GM12874 (cell line): Measurements from ENCODE around the gene SLC12A8.

Experiments used
- TF ChIP-seq, protein P1 (sequence below): IDR thresholded peaks from 2 replicates; pipeline ENCODE4 v1.5.1; 2011; ENCODE audit warnings: low read depth, mild to moderate bottlenecking, control low read depth, low read length, moderate library complexity; ENCODE audit not compliant: insufficient read depth

The SLC12A8 gene

DNA sequence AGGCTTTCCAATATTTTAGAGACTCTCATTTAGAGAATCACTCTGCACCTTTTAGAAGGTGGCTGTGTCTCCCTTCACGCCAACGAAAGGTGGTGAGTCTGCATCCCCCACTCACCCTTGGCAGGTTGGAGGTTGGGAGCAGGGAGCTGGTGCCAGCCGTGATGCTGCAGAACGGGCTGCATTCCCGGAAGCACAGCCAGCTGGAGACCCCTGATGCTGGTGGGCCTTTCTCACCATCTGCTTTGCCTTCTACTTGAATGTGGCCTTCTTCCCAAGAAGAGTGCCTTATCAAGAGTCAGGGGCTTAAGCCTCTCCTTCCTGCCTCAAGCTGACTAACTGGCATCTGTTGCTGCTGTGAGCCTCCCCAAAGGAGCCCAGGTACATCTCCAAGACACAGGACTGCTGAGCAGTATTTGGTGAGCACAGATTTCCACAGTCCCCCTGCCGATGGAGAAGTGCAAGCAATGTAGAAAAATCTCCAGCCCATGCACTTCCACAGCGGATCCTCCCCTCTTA, 139.1 kb downstream of the SLC12A8 start:
- TF ChIP-seq, protein P1, sequence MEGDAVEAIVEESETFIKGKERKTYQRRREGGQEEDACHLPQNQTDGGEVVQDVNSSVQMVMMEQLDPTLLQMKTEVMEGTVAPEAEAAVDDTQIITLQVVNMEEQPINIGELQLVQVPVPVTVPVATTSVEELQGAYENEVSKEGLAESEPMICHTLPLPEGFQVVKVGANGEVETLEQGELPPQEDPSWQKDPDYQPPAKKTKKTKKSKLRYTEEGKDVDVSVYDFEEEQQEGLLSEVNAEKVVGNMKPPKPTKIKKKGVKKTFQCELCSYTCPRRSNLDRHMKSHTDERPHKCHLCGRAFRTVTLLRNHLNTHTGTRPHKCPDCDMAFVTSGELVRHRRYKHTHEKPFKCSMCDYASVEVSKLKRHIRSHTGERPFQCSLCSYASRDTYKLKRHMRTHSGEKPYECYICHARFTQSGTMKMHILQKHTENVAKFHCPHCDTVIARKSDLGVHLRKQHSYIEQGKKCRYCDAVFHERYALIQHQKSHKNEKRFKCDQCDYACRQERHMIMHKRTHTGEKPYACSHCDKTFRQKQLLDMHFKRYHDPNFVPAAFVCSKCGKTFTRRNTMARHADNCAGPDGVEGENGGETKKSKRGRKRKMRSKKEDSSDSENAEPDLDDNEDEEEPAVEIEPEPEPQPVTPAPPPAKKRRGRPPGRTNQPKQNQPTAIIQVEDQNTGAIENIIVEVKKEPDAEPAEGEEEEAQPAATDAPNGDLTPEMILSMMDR: no peak

DNA sequence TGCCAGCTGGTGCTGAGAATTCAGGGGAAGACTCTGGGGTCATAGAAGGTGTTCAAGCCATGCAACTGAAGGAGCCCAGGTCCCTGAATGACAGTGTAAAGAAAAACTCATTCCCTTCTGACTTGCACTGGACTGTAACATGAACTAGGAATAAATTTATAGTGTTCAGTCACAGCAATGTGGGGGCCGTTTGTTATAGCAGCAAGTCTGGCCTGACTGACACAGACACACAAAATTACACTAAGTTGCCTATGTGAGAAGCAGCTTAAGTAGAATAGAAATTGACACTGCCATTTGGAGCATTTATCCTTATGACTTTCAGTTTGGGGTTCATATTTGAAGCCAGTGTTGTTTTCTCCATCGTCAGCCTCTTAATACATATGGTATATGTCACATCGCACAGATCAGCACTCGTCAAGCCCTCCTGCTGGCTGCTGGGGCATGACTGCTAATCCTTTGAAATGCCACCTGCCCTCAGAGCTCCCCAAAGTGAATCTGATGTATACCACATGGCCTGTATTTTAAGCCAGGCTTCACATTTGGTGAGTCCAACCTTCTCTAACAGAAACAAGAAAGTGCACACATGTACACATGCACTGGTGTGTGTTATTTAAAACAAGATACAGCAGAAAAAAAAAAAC, 139.7 kb downstream of the SLC12A8 start:
- TF ChIP-seq, protein P1: no peak

DNA sequence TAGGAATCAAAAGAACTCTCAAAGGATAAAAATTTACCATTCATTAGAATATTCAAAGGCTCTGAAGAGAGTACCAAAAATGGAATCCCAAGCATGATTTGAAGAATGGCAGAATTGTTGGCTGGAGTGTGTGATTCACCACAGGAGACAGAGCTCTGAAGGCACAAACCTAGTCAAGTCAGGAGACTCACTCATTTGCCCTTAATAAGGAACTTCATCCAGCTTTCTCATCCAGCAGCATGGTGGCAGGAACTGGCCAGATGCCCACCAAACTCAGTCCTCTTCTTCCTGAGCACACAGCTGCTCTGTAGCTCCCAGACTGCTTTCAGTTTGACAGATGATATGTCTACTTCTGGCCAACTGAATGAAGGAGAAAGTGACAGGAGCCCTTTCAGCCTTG, 140.2 kb downstream of the SLC12A8 start:
- TF ChIP-seq, protein P1: no peak

DNA sequence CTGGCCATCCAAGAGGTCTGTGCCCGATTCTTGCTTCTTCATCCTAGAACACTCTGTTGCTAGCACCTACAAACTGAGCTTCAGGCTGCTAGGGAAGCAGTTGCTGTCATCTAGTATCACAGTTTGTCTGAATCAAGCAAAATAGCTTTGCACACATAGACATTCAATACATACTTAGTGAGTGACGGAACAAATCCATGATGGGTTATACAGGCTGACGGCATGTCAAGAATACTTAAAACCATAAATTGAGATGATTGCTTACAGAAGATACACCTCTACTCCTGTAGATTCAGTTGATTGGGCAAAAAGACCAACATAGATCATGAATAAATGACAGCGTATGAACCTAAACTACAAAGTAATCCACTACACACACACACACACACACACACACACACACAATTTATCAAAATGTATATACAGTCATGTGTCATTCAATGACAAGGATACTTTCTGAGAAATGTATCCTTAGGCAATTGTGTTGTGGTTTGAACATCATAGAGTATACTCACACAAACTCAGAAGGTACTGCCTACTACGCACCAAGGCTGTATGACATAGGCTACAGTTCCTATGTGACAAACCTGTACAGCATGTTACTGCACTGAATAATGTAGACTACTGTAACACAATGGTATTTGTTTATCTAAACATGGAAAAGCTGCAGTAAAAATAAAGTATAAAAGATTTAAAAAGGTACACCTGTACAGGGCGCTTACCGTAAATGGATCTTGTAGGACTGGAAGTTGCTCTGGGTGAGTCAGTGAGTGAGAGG, 142.4 kb downstream of the SLC12A8 start:
- TF ChIP-seq, protein P1: no peak

DNA sequence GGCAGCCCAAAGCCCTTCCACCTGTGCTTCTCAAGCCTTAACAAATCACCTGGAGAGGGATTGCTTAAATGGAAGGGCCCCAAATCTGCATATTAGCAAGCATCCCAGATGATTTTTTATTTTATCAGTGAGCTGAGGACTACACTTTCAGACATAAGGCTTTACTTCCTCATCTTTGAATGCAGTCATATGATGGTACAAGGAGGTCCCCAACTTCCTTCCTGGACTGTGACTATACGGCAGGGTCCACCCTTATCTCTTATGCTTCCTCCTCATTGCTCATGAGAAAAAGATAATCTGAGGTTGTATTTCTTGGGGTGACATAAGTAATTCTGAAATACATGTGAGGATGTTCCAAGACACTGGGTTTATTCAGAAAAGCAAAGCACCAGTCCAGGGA, 143.1 kb downstream of the SLC12A8 start:
- TF ChIP-seq, protein P1: no peak

DNA sequence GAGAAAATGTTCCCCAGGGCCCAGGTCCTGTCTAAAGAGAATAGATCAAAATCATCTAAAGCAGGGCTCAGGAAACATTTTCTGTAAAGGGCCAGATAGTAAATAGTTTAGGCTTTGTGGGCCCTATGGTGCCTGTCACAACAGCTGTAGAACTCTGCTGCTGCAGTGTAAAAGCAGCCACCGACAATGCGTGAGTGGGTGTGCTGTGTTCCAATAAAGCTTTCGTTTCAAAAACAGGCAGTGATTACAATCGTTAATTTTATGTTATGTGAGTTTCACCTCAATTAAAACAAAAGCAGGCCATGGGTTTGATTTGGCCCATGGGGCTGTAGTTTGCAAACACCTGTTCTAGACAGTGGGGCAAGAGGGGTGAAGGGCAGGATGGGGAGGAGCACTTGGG, 144.3 kb downstream of the SLC12A8 start:
- TF ChIP-seq, protein P1: no peak

DNA sequence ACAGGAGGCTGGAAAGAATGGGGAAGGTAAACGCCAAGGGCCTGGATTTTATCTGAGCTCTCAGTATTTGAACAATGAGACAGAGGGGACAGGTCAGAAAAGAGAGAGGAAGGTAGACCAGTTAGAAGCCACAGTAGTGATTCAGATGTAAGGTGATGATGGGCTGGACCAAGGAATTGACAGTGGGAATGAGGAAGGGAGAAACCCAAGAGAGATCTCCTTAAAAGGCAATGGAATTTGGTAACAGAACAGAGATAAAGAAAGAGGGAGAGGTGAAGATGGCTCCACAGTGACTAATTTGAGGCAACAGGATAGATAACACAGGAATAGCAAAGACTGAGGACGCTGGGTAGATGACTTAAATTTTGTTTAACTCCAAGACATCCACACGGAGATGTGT, 145.3 kb downstream of the SLC12A8 start:
- TF ChIP-seq, protein P1: no peak
